CD14-positive monocyte (primary cell): ENCODE measurements around the gene NELL1. TPM values are rescaled to one million over a fixed set of nuclear protein-coding genes. Genes with fewer than 3 reads are reported as not detected.

ENCODE experiments used
- DNase-seq, 3 donors: peaks; one replicate each; pipeline ENCODE4 v3.0.0-alpha.2; 2011 to 2022
- H2AFZ ChIP-seq: 2 replicates; pipeline ENCODE4 v1.6.0; 2012; ENCODE audit warnings: mild to moderate bottlenecking, low read depth, low read length, inconsistent platforms; ENCODE audit not compliant: insufficient read depth, poor library complexity, severe bottlenecking
- H3K27ac ChIP-seq, 2 donors: 1 replicate in 1 of 2; 2 replicates in 1 of 2; pipeline ENCODE4 v1.5.1; 2012 to 2013; ENCODE audit warnings: low read length in 2 of 2, control low read depth in 1 of 2, inconsistent platforms in 1 of 2, low read depth in 1 of 2, mild to moderate bottlenecking in 1 of 2
- H3K27me3 ChIP-seq, 2 donors: one replicate each; pipeline versions ENCODE4 v1.6.0 to v1.6.1; 2011 to 2013; ENCODE audit warnings: low read length in 2 of 2; ENCODE audit not compliant: control insufficient read depth in 2 of 2, insufficient read depth in 2 of 2
- H3K36me3 ChIP-seq, 2 donors: replicated peaks in 1 of 2; 1 replicate in 1 of 2; 2 replicates in 1 of 2; pipeline versions ENCODE4 v1.5.1 to v1.6.1; 2012 to 2013; ENCODE audit warnings: low read length in 2 of 2, control low read depth in 1 of 2, inconsistent platforms in 1 of 2, mild to moderate bottlenecking in 1 of 2; ENCODE audit not compliant: insufficient read depth in 2 of 2, control insufficient read depth in 1 of 2
- H3K4me1 ChIP-seq, 2 donors: 1 replicate in 1 of 2; 2 replicates in 1 of 2; pipeline versions ENCODE4 v1.5.1 to v1.6.1; 2012 to 2013; ENCODE audit warnings: low read length in 2 of 2, control low read depth in 1 of 2, inconsistent platforms in 1 of 2, mild to moderate bottlenecking in 1 of 2, moderate library complexity in 1 of 2; ENCODE audit not compliant: insufficient read depth in 2 of 2, control insufficient read depth in 1 of 2
- H3K4me2 ChIP-seq: replicated peaks from 2 replicates; pipeline ENCODE3; 2012; ENCODE audit warnings: low read length, moderate library complexity, mild to moderate bottlenecking; ENCODE audit not compliant: poor library complexity, severe bottlenecking; ENCODE audit errors: extremely low read depth
- H3K4me3 ChIP-seq, 3 experiments: fragments of 200-600 bp in 1 of 3; sonication (generic) in 1 of 3; replicated peaks in 1 of 3; 1 replicate in 2 of 3; 2 replicates in 1 of 3; pipeline ENCODE4 v1.5.1; 2011 to 2013; ENCODE audit warnings: low read length in 3 of 3, mild to moderate bottlenecking in 3 of 3, control low read depth in 2 of 3, low read depth in 2 of 3, inconsistent platforms in 1 of 3, moderate library complexity in 1 of 3
- H3K79me2 ChIP-seq: 2 replicates; pipeline ENCODE4 v1.6.0; 2012; ENCODE audit warnings: mild to moderate bottlenecking, control low read depth, inconsistent platforms, low read length, moderate library complexity; ENCODE audit not compliant: insufficient read depth
- H3K9ac ChIP-seq: 2 replicates; pipeline ENCODE4 v1.6.0; 2017; ENCODE audit warnings: low read length, mild to moderate bottlenecking; ENCODE audit not compliant: insufficient read depth, poor library complexity, severe bottlenecking
- H3K9me3 ChIP-seq, 2 donors: replicated peaks in 1 of 2; 1 replicate in 1 of 2; 2 replicates in 1 of 2; pipeline versions ENCODE4 v1.5.1 to v1.6.1; 2012 to 2013; ENCODE audit warnings: low read length in 2 of 2, control low read depth in 1 of 2; ENCODE audit not compliant: control insufficient read depth in 1 of 2, insufficient read depth in 1 of 2
- H4K20me1 ChIP-seq: 2 replicates; pipeline ENCODE4 v1.6.0; 2012; ENCODE audit warnings: mild to moderate bottlenecking, low read length, control low read depth, moderate library complexity; ENCODE audit not compliant: insufficient read depth
- H3K27ac Mint-ChIP-seq, 7 donors: one replicate each; pipeline ENCODE4 v1.8.0; 2020; ENCODE audit warnings: mild to moderate bottlenecking in 7 of 7, mixed read lengths in 7 of 7, moderate library complexity in 6 of 7, inconsistent platforms in 2 of 7
- H3K27me3 Mint-ChIP-seq, 3 donors: one replicate each; pipeline ENCODE4 v1.8.0; 2021 to 2022; ENCODE audit warnings: low read depth in 3 of 3, mild to moderate bottlenecking in 3 of 3, mixed read lengths in 3 of 3, moderate library complexity in 3 of 3, inconsistent platforms in 1 of 3
- H3K36me3 Mint-ChIP-seq, 2 donors: one replicate each; pipeline ENCODE4 v1.8.0; 2020; ENCODE audit warnings: mixed read lengths in 2 of 2, inconsistent platforms in 1 of 2, mild to moderate bottlenecking in 1 of 2
- H3K4me1 Mint-ChIP-seq: one replicate; pipeline ENCODE4 v1.8.0; 2020; ENCODE audit warnings: mild to moderate bottlenecking, mixed read lengths
- H3K4me3 Mint-ChIP-seq, 2 donors: one replicate each; pipeline ENCODE4 v1.8.0; 2020; ENCODE audit warnings: mild to moderate bottlenecking in 2 of 2, mixed read lengths in 2 of 2, moderate library complexity in 1 of 2
- H3K9me3 Mint-ChIP-seq, 7 donors: one replicate each; pipeline ENCODE4 v1.8.0; 2020 to 2022; ENCODE audit warnings: mixed read lengths in 7 of 7, mild to moderate bottlenecking in 6 of 7, moderate library complexity in 6 of 7, inconsistent platforms in 2 of 7
- CTCF ChIP-seq: fragments of 200-600 bp; IDR thresholded peaks from one replicate; pipeline ENCODE4 v1.8.0; 2022; ENCODE audit warnings: antibody characterized with exemption, mild to moderate bottlenecking
- WGBS: methylation state at CpG from one replicate; pipeline ENCODE4 v1.1.5; 2013; ENCODE audit warnings: missing lambda C conversion rate; ENCODE audit not compliant: insufficient coverage; 5-methylcytosine and 5-hydroxymethylcytosine counted together
- intact Hi-C, 2 donors: fragments of 100-400 bp; cut with micrococcal nuclease; formaldehyde crosslinking; loops; one replicate each; pipeline versions ENCODE4 v1.15.0 to v1.15.1; 2023
- polyA plus RNA-seq, 3 donors: library from polyadenylated mRNA; depleted of rRNA in 1 of 3; unstranded in 2 of 3; stranded (reverse) in 1 of 3; fragments of 300-500 nt in 2 of 3; fragments of >200 nt in 1 of 3; fragmentation: Illumina TruSeq in 2 of 3; gene quantifications; 1 replicate in 2 of 3; 2 replicates in 1 of 3; pipeline ENCODE4 v1.2.3, GENCODE V29; 2012 to 2021

The NELL1 gene
- polyA plus RNA-seq, 3 donors: not detected

GRCh38 chr11:20632169-20632532, 37.2 kb upstream of the NELL1 start:
- H3K36me3 ChIP-seq: no peaks in the 10 kb centered on the region
- H3K79me2 ChIP-seq: no peaks in the 10 kb centered on the region
- H3K9ac ChIP-seq: no peak overlapping the region
- peaks cover 0 to 6% of the 10 kb centered on the region in 2 donors for H3K9me3 ChIP-seq
- Mint-ChIP-seq H3K36me3 (no peaks in the 10 kb centered on the region), H3K4me1 (no peaks in the 10 kb centered on the region), H3K27me3 (peaks cover 2 to 10% (median 7%) of the 10 kb centered on the region in 3 donors), H3K27ac (no peak overlapping the region), H3K9me3 (peaks cover 0 to 10% (median 0%) of the 10 kb centered on the region in 7 donors), H3K4me3 (no peak overlapping the region)
- no peak overlapping the region for H2AFZ ChIP-seq
- H3K27me3 ChIP-seq: no peaks in the 10 kb centered on the region
- H3K4me1 ChIP-seq: no peaks in the 10 kb centered on the region
- no CpG with 5 or more reads among the region's 1 CpG for WGBS
- H4K20me1 ChIP-seq: no peaks in the 10 kb centered on the region
- intact Hi-C loops: no loop called here
- no peak overlapping the region for H3K27ac ChIP-seq
- no peak for TF ChIP-seq CTCF
- H3K4me2 ChIP-seq: no peak overlapping the region
- no peak for DNase-seq
- no peak overlapping the region for H3K4me3 ChIP-seq

GRCh38 chr11:20634044-20634443, 35.3 kb upstream of the NELL1 start:
- H4K20me1 ChIP-seq: no peaks in the 10 kb centered on the region
- no peaks in the 10 kb centered on the region for H3K4me1 Mint-ChIP-seq
- peaks cover 0 to 10% (median 0%) of the 10 kb centered on the region in 7 donors for H3K9me3 Mint-ChIP-seq
- peaks cover 2 to 10% (median 10%) of the 10 kb centered on the region in 3 donors for H3K27me3 Mint-ChIP-seq
- no peak overlapping the region for H3K9ac ChIP-seq
- H3K27me3 ChIP-seq: no peaks in the 10 kb centered on the region
- H3K4me2 ChIP-seq: no peak overlapping the region
- no peak overlapping the region for H3K27ac Mint-ChIP-seq
- no peak overlapping the region for H3K4me3 Mint-ChIP-seq
- H3K27ac ChIP-seq: no peak overlapping the region
- no peak overlapping the region for H3K4me3 ChIP-seq
- no peak for TF ChIP-seq CTCF
- no peak for DNase-seq
- H3K36me3 ChIP-seq: no peaks in the 10 kb centered on the region
- intact Hi-C loops: no loop called here
- WGBS: no CpG with 5 or more reads among the region's 5 CpGs
- no peaks in the 10 kb centered on the region for H3K4me1 ChIP-seq
- no peaks in the 10 kb centered on the region for H3K79me2 ChIP-seq
- no peak overlapping the region for H2AFZ ChIP-seq
- H3K9me3 ChIP-seq: peaks cover 0 to 6% of the 10 kb centered on the region in 2 donors
- no peaks in the 10 kb centered on the region for H3K36me3 Mint-ChIP-seq
